Caco-2 (cell line): Measurements from ENCODE around the gene POLR1D. TPM values are rescaled to one million over a fixed set of nuclear protein-coding genes. Genes with fewer than 3 reads are reported as not detected.

Experiments
- BruUV-seq: library from RNA; stranded (reverse); fragments of 400-500 nt; replicated peaks from 2 replicates; lab custom pipeline; 2021; lab: Mats Ljungman, UMichigan
- CTCF ChIA-PET: fragments of 300-600 bp; sonication (Branson Sonifier 250); formaldehyde crosslinking; loops from one replicate; lab custom pipeline; 2022; ENCODE audit warnings: antibody characterized with exemption; lab: Charles Lee
- POLR2A ChIA-PET: fragments of 300-600 bp; sonication (Branson Sonifier 250); formaldehyde crosslinking; loops from one replicate; lab custom pipeline; 2022; ENCODE audit warnings: antibody characterized with exemption; lab: Charles Lee
- DNase-seq, 2 experiments: peaks; one replicate each; pipeline versions ENCODE4 v3.0.0 to v3.0.0-alpha.2; 2020 to 2022
- H3K27me3 ChIP-seq: replicated peaks from 2 replicates; pipeline ENCODE4 v1.6.0; 2011; ENCODE audit warnings: low read length; ENCODE audit not compliant: control insufficient read depth, insufficient read depth
- H3K36me3 ChIP-seq: 2 replicates; pipeline ENCODE4 v1.5.1; 2011; ENCODE audit warnings: low read length; ENCODE audit not compliant: control insufficient read depth, insufficient read depth
- H3K4me1 ChIP-seq: fragments of 250-450 bp; sonication (Bioruptor Pico); 2 replicates; pipeline ENCODE4 v1.5.1; 2020; ENCODE audit warnings: mild to moderate bottlenecking
- H3K4me3 ChIP-seq: 2 replicates; pipeline ENCODE4 v1.5.1; 2011; ENCODE audit warnings: low read depth, mild to moderate bottlenecking, control low read depth, low read length
- H3K9me3 ChIP-seq: fragments of 250-450 bp; sonication (Bioruptor Pico); 2 replicates; pipeline ENCODE4 v1.5.1; 2020; ENCODE audit warnings: mild to moderate bottlenecking, moderate library complexity
- H3K27ac Mint-ChIP-seq: one replicate; pipeline ENCODE4 v1.8.0; 2022; ENCODE audit warnings: mixed read lengths; ENCODE audit not compliant: unreplicated experiment
- H3K27me3 Mint-ChIP-seq: one replicate; pipeline ENCODE4 v1.8.0; 2022; ENCODE audit warnings: mixed read lengths; ENCODE audit not compliant: insufficient read depth, unreplicated experiment
- H3K36me3 Mint-ChIP-seq: one replicate; pipeline ENCODE4 v1.8.0; 2022; ENCODE audit warnings: mild to moderate bottlenecking, mixed read lengths; ENCODE audit not compliant: insufficient read depth, unreplicated experiment
- H3K4me1 Mint-ChIP-seq: one replicate; pipeline ENCODE4 v1.8.0; 2022; ENCODE audit warnings: low read depth, mixed read lengths; ENCODE audit not compliant: unreplicated experiment
- H3K4me3 Mint-ChIP-seq: one replicate; pipeline ENCODE4 v1.8.0; 2022; ENCODE audit warnings: mild to moderate bottlenecking, moderate library complexity, mixed read lengths; ENCODE audit not compliant: unreplicated experiment
- H3K9me3 Mint-ChIP-seq: one replicate; pipeline ENCODE4 v1.8.0; 2022; ENCODE audit warnings: mixed read lengths; ENCODE audit not compliant: unreplicated experiment
- intact Hi-C: fragments of 100-400 bp; cut with micrococcal nuclease; formaldehyde crosslinking; loops from one replicate; pipeline ENCODE4 v1.10.0; 2022; ENCODE audit not compliant: unreplicated experiment
- total RNA-seq: library from RNA; stranded (reverse); gene quantifications from 2 replicates; pipeline ENCODE4 v1.2.3, GENCODE V29; 2022
- TF ChIP-seq, protein P1 (sequence below), 2 experiments: fragments of 200-600 bp in 1 of 2; IDR thresholded peaks; 1 replicate in 1 of 2; 2 replicates in 1 of 2; pipeline versions ENCODE4 v1.5.1 to v1.8.0; 2011 to 2022; ENCODE audit warnings: antibody characterized with exemption in 1 of 2, control low read depth in 1 of 2, inconsistent platforms in 1 of 2, low read depth in 1 of 2, low read length in 1 of 2, mild to moderate bottlenecking in 1 of 2, moderate library complexity in 1 of 2; ENCODE audit not compliant: insufficient read depth in 1 of 2, severe bottlenecking in 1 of 2, unreplicated experiment in 1 of 2

Gene POLR1D
- total RNA-seq, 1 experiment from 2014 or later, result 201 TPM

DNA sequence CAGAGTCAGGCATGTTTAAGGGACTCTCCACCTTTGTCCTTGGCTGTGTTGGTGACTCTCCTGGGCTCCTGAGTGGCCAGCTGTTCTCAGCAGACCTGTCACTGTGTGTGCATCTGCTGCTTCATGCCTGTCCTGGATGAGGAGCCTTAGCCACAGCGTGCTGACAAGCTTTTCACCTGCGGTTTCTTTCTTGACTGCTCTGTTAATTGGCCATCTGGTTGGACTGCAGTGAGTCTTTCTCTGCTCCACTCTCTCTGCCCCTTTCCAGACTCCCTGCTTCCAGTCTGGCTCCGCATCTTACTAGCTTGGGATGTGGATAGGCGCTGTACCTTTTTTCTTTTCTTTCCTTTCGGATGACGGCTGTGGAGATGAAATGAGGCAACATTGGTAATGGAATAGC is 38.8 kb downstream of the POLR1D start:
- no peaks in the 10 kb centered on the region for H3K27me3 ChIP-seq
- Mint-ChIP-seq H3K9me3 (no peaks in the 10 kb centered on the region), H3K4me3 (no peak overlapping the region), H3K27ac (peak overlapping the region; percentile 56), H3K36me3 (peaks cover 5% of the 10 kb centered on the region), H3K4me1 (peaks cover 10% of the 10 kb centered on the region), H3K27me3 (no peaks in the 10 kb centered on the region)
- H3K4me1 ChIP-seq, result peaks cover 24% of the 10 kb centered on the region
- BruUV-seq, result no TSS peak
- H3K36me3 ChIP-seq, result no peaks in the 10 kb centered on the region
- DNase-seq, result no peak
- ChIA-PET CTCF (no interaction called here), POLR2A (no interaction called here)
- H3K9me3 ChIP-seq, result no peaks in the 10 kb centered on the region
- intact Hi-C loops, result no loop called here
- TF ChIP-seq, protein P1, sequence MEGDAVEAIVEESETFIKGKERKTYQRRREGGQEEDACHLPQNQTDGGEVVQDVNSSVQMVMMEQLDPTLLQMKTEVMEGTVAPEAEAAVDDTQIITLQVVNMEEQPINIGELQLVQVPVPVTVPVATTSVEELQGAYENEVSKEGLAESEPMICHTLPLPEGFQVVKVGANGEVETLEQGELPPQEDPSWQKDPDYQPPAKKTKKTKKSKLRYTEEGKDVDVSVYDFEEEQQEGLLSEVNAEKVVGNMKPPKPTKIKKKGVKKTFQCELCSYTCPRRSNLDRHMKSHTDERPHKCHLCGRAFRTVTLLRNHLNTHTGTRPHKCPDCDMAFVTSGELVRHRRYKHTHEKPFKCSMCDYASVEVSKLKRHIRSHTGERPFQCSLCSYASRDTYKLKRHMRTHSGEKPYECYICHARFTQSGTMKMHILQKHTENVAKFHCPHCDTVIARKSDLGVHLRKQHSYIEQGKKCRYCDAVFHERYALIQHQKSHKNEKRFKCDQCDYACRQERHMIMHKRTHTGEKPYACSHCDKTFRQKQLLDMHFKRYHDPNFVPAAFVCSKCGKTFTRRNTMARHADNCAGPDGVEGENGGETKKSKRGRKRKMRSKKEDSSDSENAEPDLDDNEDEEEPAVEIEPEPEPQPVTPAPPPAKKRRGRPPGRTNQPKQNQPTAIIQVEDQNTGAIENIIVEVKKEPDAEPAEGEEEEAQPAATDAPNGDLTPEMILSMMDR (IDR thresholded peaks at IDR 0.05; ENCODE audit: insufficient read depth in 1 of 2, low read depth in 1 of 2, low read length in 1 of 2, severe bottlenecking in 1 of 2, unreplicated experiment in 1 of 2), result no peak
- no peak overlapping the region for H3K4me3 ChIP-seq

- no TSS peak for BruUV-seq
- Histone ChIP-seq H3K36me3 (no peaks in the 10 kb centered on the region), H3K9me3 (no peaks in the 10 kb centered on the region), H3K27me3 (no peaks in the 10 kb centered on the region), H3K4me1 (peaks cover 19% of the 10 kb centered on the region), H3K4me3 (no peak overlapping the region)
- intact Hi-C loops, result no loop called here
- Mint-ChIP-seq H3K36me3 (peaks cover 5% of the 10 kb centered on the region), H3K4me1 (peaks cover 5% of the 10 kb centered on the region), H3K4me3 (no peak overlapping the region), H3K9me3 (no peaks in the 10 kb centered on the region), H3K27me3 (no peaks in the 10 kb centered on the region), H3K27ac (peak overlapping the region; percentile 56)
- POLR2A ChIA-PET, result no interaction called here
- DNase-seq, result no peak
- CTCF ChIA-PET, result no interaction called here
- TF ChIP-seq, protein P1 (IDR thresholded peaks at IDR 0.05; ENCODE audit: insufficient read depth in 1 of 2, low read depth in 1 of 2, low read length in 1 of 2, severe bottlenecking in 1 of 2, unreplicated experiment in 1 of 2), result no peak
Measured at GRCh38 chr13:27661017-27661416, 39.3 kb downstream of the POLR1D start.

DNA sequence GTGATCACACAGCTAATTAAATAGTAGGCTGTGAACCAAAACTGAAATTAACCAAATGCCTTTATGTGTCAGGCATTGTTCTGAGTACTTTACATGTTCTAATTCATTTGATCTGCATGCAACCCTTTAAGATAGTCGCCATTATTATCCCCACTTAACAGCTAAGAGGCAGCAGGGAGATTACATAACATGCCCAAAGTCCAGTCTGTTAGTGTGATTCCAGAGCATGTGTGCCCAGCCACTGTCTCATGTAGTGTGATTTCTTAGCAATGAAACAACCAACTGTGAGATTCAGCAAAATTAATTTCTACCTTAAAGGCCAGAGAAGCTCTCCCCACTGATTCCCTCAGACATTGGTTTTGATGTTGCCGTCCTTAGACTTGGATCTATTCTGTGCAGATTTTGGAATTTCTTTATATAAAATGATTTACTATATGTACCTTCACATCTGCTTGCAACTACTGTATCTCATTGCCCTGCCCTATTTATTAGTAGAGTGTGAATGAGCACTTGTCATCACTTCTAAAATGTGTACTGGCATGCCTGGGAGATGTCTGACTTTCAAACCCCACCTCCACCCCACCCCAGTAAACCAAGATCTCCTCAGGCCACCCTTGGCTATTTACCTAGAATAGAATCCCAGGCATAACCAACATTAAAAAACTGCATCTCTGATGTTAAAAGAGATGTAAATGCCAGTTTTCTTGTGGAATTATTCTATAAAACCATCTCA is 41.2 kb downstream of the POLR1D start:
- no peak for DNase-seq
- H3K4me1 ChIP-seq, result peaks cover 16% of the 10 kb centered on the region
- intact Hi-C loops, result no loop called here
- no TSS peak for BruUV-seq
- H3K4me3 Mint-ChIP-seq, result no peak overlapping the region
- no peaks in the 10 kb centered on the region for H3K36me3 ChIP-seq
- CTCF ChIA-PET, result no interaction called here
- H3K27me3 Mint-ChIP-seq, result no peaks in the 10 kb centered on the region
- no peak overlapping the region for H3K4me3 ChIP-seq
- H3K36me3 Mint-ChIP-seq, result peaks cover under 1% of the 10 kb centered on the region
- no peaks in the 10 kb centered on the region for H3K9me3 ChIP-seq
- TF ChIP-seq, protein P1 (IDR thresholded peaks at IDR 0.05; ENCODE audit: insufficient read depth in 1 of 2, low read depth in 1 of 2, low read length in 1 of 2, severe bottlenecking in 1 of 2, unreplicated experiment in 1 of 2), result no peak
- H3K9me3 Mint-ChIP-seq, result no peaks in the 10 kb centered on the region
- peaks cover 4% of the 10 kb centered on the region for H3K4me1 Mint-ChIP-seq
- H3K27me3 ChIP-seq, result no peaks in the 10 kb centered on the region
- H3K27ac Mint-ChIP-seq, result no peak overlapping the region
- POLR2A ChIA-PET, result no interaction called here
